ENCODE measurements around the gene HOMER1.
"Not testable (repeated sequence)": the region's sequence is repeated elsewhere in the genome, so short reads cannot be mapped to it uniquely, and the experiment has no call there.

HOMER1 gene

DNA sequence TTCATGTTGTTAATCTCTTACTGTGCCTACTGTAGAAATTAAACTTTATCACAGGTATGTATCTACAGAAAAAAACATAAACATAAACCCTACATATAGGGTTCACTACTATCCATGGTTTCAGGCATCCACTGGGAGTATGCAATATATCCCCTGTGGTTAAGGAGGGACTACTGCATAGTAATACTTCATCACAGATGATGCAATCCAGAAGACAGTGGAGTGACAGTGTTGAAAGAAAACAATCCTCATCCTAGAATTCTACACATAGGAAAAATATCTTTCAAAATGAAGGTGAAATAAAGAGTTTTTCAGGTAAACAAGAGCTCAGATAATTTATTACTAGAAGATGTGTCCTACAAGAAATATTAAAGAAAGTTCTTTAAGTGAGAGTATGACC lies 105.9 kb downstream of the HOMER1 start:
- no peak for DNase-seq

- DNase-seq, result no peak
These were observed 106.3 kb downstream of the HOMER1 start for GRCh38 chr5:79407591-79407990.

DNA sequence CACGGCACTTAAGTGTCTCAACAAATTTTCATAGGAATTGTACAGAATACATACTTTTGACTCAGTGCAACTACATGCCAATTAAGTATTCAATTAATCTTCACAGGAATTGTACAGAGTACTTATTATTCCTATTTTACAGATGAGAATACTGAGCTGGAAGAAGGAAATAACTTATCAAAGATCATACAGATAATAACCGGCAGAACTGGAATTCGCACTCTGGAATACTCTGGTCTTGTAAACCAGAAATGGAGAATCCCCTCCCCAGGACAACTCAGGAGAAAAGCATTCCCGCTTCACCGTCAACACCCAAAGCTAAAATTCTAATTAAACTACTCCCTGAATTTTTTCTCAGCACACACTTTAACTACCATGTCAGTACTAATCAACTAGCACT lies 112.7 kb downstream of the HOMER1 start:
- no peak for DNase-seq

DNA sequence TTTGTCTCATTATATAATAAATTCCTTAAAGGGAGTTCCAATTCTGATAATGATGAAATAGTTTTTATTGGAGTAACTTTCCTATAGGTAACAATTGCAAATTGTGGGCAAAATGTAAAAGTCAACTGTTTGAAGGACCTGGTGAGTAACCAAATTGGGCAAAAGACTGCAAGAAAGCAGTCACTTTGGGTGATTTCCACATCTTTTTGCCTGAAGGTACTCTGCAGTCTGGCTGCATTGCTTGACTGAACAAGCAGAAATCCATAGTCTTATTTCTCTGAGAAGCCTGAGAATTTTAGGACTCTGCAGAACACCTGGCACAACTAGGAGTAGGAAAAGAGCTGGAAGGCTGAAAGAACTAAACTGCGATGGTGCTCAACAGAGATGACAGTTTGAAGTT lies 114.9 kb downstream of the HOMER1 start:
- no peak for DNase-seq

DNA sequence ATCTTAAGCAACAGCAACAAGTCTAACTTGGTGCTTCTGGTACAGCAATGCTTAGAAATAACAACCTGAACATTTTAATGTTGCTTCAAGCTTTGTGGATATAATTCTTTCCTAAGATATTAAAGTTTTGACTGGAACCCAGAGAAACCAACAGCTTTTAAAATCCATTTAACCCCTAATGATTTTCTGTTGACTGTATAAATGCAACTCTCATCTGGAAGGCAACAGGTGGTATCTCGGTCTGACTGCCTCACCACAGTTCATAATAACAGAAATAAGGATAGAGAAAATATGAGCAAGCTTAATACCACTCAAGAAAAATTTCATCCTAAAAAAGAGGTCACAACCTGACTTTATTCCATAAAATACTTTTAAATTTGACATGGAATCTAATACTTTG lies 116.9 kb downstream of the HOMER1 start:
- no peak for DNase-seq

DNA sequence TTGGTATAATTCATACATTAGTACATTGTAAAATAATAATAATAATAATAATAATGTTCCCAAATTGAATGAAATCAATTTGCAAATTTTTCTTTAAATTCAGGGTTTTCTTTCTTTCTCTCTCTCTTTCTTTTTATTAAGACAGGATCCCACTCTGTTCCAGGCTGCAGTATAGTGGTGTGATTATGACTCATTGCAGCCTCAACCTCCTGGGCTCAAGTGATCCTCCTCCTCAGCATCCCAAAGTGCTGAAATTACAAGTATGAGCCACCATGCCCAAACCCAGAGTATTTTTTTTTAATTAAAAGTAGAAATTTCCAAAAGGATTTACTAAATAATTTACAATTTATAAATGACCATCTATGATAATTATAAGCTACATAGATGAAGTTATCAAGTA lies 117.7 kb downstream of the HOMER1 start:
- no peak for DNase-seq

GRCh38 chr5:79395296-79395695 lies 118.6 kb downstream of the HOMER1 start:
- DNase-seq, result no peak

GRCh38 chr5:79392776-79393175 lies 121.2 kb downstream of the HOMER1 start:
- no peak for DNase-seq

- DNase-seq, result no peak
These were observed 127.3 kb downstream of the HOMER1 start for GRCh38 chr5:79386679-79387078.

GRCh38 chr5:79385126-79385525 lies 128.8 kb downstream of the HOMER1 start:
- DNase-seq, result not testable (repeated sequence)

DNA sequence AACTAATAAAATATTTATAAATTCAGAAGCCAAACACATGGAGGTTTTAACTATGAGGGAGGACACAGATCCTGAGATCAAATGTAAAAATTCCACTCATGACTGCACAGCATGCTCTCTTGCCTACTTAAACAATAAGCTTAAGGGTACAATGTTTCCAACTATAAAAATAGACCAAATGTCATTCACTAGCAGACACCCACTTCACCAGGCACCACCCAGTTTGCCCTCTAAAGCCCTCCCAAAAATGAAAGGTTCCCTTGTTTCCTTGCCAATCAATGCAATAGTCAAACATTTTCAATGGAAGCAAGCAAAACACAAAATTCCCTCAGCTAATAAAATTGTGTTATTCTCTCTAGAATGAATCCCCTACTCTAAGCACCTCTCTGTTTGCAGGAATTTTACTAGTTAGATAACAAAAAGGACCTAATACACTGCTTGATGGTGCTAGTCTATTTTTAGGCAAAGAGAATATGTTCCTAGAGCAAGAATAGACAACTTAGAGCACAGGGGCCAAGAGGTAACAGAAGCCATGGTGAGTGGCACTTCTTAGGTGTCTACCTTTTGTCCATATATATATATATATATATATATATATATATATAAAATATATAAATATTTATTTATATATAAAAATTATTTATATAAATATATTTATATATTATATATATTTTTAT lies 135.3 kb downstream of the HOMER1 start:
- no peak for DNase-seq

GRCh38 chr5:79357398-79357797 lies 156.5 kb downstream of the HOMER1 start:
- DNase-seq, result no peak

DNA sequence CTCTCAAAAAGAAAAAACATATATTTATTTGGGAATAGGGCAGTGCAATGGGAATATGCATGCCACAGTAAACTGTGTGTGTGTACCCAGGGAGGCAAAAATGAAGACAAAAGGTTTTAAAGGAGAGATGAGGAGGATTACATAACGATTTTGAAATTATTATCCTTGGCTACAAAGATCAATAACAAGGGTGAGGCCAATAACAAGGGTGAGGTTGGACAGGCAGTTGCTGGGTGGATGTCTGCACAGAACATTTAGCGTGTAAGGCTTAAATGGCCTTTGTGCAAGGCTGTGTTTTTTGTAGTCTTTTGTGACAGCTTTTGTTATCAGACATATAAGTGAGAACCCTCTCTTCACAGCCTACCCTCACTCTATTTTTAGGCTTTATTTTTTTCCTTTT lies 164.1 kb downstream of the HOMER1 start:
- DNase-seq, result no peak

GRCh38 chr5:79349047-79349446 lies 164.9 kb downstream of the HOMER1 start:
- no peak for DNase-seq

GRCh38 chr5:79346420-79346824 lies 167.5 kb downstream of the HOMER1 start:
- DNase-seq, result no peak

DNA sequence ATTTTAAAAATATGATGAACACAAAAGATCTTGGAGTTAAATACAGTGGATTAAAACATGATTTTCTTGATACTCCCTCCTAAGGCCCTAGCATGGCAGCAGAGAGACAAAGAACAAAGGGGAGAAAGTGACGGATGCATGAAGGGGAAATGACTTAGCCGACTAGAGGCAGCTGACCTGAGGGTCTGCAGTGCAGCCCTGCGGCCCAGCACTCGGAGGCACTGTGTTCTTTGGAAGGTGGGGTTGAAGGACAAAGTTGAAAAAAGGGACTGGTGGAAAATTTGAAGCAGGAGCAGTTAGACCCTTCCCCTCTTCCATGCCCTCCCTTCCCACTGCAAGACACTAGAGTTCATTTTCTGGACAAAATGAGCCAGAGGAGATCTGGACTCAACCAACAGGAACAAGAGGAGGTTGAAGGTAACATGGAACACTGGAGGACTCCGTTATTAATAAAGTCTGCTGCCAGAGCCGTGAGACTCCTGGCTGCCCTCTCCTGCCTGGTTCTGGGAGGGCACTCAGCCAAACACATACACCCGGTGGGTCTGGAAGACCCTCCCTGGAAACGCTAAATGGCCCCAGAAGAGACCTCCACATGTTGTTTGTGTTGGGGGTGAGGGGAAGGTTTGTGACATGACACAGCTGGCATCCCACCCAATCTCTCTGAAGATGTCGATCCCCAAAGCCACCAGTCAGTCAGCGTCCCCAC lies 179.9 kb downstream of the HOMER1 start:
- DNase-seq, result no peak

- DNase-seq, result no peak
These were observed 183.9 kb downstream of the HOMER1 start for GRCh38 chr5:79330071-79330470.

- no peak for DNase-seq
These were observed 184.5 kb downstream of the HOMER1 start for GRCh38 chr5:79329453-79329852.

All from stimulated activated naive CD4-positive, alpha-beta T cell treated with Interleukin-2 at 50 U/mL for 16 hours (primary cell).